ENCODE results near the gene EPS8. TPM values are rescaled to one million over a fixed set of nuclear protein-coding genes. Genes with fewer than 3 reads are reported as not detected.

The EPS8 gene
- total RNA-seq, 4 donors from 2014 or later = 26.1 to 43.2 (median 32.3) TPM

- H3K4me3 ChIP-seq (ENCODE audit: low read depth, poor library complexity, severe bottlenecking) = no peak overlapping the region
- intact Hi-C loops (cut with DNase I; ENCODE audit: low total_unique reads) = no loop called here
- TF ChIP-seq CTCF (IDR thresholded peaks at IDR 0.05) = no peak
- TF ChIP-seq POLR2A (IDR thresholded peaks at IDR 0.05) = no peak
- no peak for DNase-seq (ENCODE audit: low spot score in 2 of 2)
- WGBS, 2 donors = 91 to 95% methylated on average over 5 of the region's 5 CpGs
These were observed 116.4 kb downstream of the EPS8 start for GRCh38 chr12:15672671-15673270.

- WGBS, 2 donors = 86 to 88% methylated on average over 3 of the region's 3 CpGs
- no peak overlapping the region for H3K4me3 ChIP-seq (ENCODE audit: low read depth, poor library complexity, severe bottlenecking)
- TF ChIP-seq POLR2A (IDR thresholded peaks at IDR 0.05) (no peak), CTCF (IDR thresholded peaks at IDR 0.05) (no peak)
- no peak for DNase-seq (ENCODE audit: low spot score in 2 of 2)
- intact Hi-C loops (cut with DNase I; ENCODE audit: low total_unique reads) = no loop called here
These were observed 118.4 kb downstream of the EPS8 start for GRCh38 chr12:15670756-15671155.

GRCh38 chr12:15669256-15669948 lies 119.8 kb downstream of the EPS8 start:
- no peak overlapping the region for H3K4me3 ChIP-seq (ENCODE audit: low read depth, poor library complexity, severe bottlenecking)
- intact Hi-C loops (cut with DNase I; ENCODE audit: low total_unique reads) = no loop called here

GRCh38 chr12:15664491-15664890 lies 124.7 kb downstream of the EPS8 start:
- DNase-seq (ENCODE audit: low spot score in 2 of 2) = no peak
- intact Hi-C loops (cut with DNase I; ENCODE audit: low total_unique reads) = no loop called here
- WGBS, 2 donors = 91 to 94% methylated on average over 5 of the region's 5 CpGs
- TF ChIP-seq CTCF (IDR thresholded peaks at IDR 0.05) = no peak
- TF ChIP-seq POLR2A (IDR thresholded peaks at IDR 0.05) = no peak
- H3K4me3 ChIP-seq (ENCODE audit: low read depth, poor library complexity, severe bottlenecking) = no peak overlapping the region

More at GRCh38 chr12:15669256-15669948, 119.8 kb downstream of the EPS8 start:
- 91 to 95% methylated on average over 3 of the region's 3 CpGs for WGBS, 2 donors
- TF ChIP-seq POLR2A (IDR thresholded peaks at IDR 0.05) (no peak), CTCF (IDR thresholded peaks at IDR 0.05) (no peak)
- DNase-seq (ENCODE audit: low spot score in 2 of 2) = no peak

- 62 to 70% methylated on average over 5 of the region's 5 CpGs for WGBS, 2 donors
- H3K4me3 ChIP-seq (ENCODE audit: low read depth, poor library complexity, severe bottlenecking) = no peak overlapping the region
- TF ChIP-seq CTCF (IDR thresholded peaks at IDR 0.05) = no peak
- TF ChIP-seq POLR2A (IDR thresholded peaks at IDR 0.05) = no peak
- intact Hi-C loops (cut with DNase I; ENCODE audit: low total_unique reads) = no loop called here
- DNase-seq (ENCODE audit: low spot score in 2 of 2) = no peak
These were observed 126.1 kb downstream of the EPS8 start for GRCh38 chr12:15662983-15663659.

Measured in lower leg skin (tissue), 4 donors.